ENCODE measurements around the gene VPS72.
A peak's percentile ranks its signal among the peaks of the same experiment; 100 is the strongest.
"Not testable (repeated sequence)": the region's sequence is repeated elsewhere in the genome, so short reads cannot be mapped to it uniquely, and the experiment has no call there.

The VPS72 gene, protein sequence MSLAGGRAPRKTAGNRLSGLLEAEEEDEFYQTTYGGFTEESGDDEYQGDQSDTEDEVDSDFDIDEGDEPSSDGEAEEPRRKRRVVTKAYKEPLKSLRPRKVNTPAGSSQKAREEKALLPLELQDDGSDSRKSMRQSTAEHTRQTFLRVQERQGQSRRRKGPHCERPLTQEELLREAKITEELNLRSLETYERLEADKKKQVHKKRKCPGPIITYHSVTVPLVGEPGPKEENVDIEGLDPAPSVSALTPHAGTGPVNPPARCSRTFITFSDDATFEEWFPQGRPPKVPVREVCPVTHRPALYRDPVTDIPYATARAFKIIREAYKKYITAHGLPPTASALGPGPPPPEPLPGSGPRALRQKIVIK

DNA sequence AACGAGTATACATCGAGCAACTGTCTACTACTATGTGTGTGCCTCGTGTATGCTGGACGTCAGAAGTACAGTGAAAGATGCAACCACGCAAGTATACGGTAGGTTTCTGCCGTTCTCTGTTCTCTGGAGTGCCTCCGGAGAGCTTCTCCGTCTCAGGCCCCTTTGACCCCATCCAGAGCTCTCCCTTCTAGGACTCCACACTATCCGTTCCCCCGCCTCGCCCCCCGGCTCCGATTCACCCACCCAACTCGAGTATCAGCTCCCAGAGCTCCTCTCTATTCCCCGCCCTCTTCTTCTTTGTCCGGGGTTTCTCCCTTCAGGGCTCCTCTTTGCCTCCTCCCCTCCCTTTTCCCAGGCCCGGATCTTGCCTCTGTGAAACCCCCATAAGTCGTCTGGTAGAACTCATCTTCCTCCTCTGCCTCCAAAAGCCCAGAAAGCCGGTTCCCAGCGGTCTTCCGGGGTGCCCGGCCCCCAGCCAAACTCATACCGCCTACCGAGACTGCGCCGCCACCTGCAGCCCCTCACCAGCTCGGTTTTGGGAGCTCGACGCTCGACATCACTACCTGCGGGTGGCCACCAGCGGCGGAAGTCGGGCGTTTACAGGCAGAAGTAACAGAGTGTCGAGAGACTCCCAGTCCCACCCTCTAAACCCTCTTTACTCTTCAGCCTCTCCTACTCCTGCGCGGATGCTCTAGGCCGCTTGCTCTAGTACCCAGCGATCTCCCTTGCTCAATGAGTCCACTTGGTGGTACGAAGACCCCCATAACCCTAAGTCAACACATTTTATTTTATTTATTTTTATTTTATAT is at the start of gene VPS72:
TSS of gene VPS72 (minus strand) at position 561 of the 809 bp plus-strand sequence. CDS start at position 485, 76 bp downstream.
- peak; percentile 87 for DNase-seq

DNA sequence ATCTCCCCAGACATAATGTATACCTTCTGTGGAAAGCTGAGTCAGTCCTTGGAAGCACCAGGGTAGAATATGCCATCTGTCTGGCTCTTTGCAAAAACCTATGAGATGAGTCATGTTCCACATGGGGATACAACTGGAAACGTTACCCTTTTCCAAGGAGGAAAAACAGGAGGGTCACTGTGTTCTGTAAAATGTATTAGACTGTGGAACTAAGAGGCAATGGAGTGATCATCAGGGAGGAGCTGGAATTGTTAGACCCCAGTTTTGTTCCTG is 48.4 kb upstream of the VPS72 start:
- DNase-seq: no peak

DNA sequence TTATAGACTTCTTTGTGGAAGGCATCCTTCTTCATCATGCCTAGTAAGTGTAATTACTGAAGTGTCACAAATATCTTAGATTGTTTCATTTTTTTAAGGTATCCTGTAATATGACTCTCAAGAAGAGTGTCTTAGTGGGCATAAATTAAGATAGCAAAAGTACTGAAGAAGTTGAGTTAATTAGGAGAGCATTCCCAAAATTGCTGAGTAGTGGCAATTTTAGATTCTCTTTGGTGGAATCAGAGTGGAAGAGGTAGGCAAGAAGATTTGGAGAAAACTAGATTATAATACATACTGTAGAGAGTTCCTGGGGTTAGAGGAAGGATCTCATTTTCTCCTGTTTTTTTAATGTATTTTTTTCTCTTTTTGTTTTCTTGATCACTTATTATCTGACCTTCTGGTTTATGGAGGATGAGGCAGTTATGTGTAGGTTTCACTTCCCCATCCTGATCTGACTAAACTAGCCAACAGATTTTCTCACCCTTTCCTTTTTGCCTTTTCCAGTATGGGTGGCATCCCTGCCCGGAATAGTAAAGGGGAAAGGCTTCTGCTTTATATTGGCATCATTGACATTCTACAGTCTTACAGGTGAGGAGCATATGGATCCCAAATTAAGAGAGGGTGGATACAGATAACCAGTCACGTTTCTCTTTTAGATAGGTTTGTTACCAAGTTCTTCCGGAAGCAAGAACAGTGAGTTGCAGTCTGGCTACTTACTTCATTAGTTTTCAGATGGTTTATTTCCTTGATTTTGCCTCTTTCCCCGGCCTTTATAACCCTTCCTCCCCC is 47.9 kb upstream of the VPS72 start:
- no peak for DNase-seq

DNA sequence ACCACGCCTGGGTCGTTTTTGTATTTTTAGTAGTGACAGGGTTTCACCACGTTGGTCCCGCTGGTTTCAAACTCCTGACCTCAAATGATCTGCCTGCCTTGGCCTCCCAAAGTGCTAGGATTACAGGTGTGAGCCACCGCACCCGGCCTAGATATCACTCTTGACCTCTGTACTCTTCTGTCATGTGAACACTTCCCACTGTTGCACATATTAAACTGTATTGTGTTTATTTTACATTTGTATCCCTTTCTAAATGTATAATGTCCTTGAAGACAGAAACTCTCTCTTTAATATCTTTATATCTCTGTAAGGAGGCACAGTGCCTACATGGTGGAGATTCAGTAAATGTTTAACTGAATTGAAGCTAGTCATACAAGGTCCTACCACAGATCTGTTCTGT is 45.2 kb upstream of the VPS72 start:
- DNase-seq: no peak

DNA sequence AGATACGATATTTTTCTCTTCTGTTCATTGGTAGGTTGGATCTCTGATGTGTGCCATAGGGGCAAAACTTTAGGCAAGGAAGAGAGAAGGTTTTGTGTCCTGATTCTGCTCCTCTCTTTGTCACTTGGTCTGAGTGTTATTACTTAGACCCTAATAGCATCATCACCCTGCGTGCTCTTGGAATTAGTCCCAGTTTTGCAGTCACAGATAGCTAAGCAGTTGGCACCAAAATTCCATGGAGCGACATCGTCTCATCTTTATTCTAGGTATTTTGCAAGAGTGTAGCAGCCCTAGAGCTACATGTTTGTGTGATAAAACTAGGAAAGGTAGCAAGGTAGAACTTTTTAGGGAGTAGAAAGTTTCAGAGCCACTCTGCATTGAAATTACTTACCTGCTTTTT is 32.1 kb upstream of the VPS72 start:
- DNase-seq: no peak

DNA sequence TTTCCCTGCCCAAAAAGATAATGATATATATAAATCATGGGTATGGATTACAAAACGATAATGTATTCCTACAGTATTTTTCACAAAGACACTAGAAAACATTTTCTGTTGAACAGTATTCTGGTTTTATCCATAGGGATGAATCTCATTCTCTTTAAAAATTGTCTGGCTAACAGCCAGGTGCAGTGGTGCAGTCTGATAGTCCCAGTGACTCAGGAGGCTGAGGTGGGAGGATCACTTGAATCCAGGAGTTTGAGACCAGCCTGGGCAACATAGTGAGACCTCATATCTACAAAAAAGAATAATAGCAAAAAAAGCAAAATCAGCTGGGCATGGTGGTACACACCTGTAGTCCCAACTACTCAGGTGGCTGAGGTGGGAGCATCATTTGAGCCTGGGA is 31.6 kb upstream of the VPS72 start:
- DNase-seq: no peak

DNA sequence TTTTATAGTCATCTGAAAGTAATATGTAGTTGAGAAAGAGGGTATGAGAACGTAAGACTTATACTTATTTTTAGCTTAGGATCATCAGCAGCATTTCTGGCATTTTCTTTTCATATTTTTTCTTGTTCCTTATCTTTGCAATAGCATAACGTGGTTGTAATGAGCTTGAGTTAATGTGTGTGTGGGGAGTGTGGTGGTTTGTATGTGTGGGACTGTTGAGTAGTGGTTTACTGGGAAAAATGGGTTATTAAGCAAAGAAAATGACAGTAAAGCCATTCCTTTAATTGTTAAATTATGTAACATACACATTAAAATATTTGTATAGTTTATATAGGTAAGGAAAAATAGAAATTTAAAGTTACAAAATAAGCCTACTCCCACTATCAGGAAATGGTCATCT is 23.6 kb upstream of the VPS72 start:
- DNase-seq: no peak

DNA sequence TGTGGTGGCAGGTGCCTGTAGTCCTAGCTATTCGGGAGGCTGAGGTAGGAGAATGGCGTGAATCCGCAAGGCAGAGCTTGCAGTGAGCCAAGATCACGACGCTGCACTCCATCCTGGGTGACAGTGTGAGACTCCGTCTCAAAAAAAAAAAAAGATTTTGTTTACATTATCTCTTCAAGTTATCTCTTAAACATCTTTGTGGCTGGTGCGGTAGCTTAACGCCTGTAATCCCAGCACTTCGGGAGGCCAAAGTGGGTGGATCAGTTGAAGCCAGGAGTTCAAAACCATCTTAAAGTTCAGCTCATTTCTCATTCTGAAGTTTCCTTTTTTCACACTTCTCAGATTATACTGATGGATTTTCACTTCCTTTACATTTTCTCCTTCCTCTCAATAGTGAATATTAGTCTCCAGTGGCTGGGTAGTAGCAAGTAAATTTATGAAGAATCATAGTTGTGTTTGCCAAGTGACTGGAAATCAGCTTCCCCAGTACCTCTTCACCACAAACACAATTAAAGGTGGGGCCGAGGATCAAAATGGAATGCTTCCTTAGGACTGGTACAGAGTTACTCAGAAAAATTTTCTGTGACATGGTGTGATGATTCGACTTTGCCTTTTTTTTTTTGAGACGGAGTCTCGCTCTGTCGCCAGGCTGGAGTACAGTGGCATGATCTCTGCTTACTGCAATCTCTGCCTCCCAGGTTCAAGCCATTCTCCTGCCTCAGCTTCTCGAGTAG is 22.1 kb upstream of the VPS72 start:
- no peak for DNase-seq

DNA sequence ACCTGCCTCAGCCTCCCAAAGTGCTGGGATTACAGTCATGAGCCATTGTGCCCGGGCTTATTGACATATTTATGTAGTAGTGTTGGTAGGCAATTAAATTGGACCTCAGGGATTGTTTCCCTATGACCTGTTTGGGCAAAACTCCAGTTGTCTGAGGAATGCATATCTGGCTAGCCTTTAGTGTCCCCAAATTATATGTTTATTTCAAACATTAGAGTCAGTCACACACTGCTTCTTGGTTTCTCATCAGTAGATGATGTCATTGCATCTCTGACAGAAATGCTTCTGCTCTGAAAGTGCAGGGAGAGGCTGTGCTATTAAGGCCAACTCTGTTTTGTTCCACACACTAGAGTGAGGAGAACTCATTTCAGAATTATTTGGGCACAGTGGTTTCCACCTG is 20.8 kb upstream of the VPS72 start:
- DNase-seq: no peak

DNA sequence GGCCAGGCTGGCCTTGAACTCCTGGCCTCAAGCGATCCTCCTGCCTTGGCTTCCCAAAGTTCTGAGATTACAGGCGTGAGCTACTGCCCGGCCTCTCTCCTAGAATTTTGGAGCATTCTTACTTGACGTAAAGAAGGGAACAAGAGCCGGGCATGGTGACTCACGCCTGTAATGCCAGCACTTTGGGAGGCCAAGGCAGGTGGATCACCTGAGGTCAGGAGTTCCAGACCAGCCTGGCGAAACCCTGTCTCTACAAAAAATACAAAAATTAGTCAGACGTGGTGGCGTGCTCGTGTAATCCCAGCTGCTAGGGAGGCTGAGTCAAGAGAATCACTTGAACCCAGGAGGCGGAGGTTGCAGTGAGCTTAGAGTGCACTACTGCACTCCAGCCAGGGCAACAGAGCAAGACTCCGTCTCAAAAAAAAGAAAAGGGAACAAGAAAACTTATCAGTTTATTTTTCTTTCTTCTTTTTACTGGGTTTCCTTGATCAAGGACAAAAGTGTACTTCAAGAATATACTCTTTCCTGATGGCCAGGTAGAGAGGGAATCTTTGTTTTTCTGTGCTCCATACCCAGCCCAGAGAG is 15.5 kb upstream of the VPS72 start:
- not testable (repeated sequence) for DNase-seq

DNA sequence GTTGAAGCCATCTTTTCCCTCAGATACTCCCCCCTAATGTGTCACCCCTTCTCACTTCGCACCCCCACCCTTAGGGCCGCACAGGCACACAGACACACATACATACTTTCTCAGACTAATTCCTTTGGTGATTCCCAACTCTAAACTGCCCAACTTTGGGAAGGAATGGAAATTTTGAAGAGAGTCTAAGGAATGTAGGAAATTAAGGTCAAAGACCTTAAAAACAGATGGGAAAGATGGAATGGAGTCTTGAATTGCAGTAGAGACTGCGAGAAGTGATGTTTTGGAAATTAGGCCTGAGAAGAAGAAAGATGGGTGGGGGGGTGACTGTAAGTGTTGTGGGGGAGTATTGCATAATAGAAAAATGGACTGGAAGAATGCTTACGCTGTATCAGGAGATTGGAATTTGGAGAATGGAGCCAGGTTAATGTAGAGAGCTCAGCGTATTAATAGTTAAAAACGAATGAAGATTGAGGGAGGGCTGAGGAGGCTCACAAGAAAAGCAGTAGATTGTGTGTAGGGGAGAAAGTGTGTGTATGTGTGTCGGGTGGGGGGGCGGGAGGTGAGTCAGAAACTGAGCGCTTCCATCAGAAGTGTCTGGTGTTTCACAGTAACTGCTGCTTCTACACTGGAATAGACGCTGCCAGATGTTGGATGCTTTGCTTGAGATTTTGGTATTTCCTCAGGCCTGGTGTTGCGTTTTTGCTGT is 10.0 kb upstream of the VPS72 start:
- DNase-seq: no peak

DNA sequence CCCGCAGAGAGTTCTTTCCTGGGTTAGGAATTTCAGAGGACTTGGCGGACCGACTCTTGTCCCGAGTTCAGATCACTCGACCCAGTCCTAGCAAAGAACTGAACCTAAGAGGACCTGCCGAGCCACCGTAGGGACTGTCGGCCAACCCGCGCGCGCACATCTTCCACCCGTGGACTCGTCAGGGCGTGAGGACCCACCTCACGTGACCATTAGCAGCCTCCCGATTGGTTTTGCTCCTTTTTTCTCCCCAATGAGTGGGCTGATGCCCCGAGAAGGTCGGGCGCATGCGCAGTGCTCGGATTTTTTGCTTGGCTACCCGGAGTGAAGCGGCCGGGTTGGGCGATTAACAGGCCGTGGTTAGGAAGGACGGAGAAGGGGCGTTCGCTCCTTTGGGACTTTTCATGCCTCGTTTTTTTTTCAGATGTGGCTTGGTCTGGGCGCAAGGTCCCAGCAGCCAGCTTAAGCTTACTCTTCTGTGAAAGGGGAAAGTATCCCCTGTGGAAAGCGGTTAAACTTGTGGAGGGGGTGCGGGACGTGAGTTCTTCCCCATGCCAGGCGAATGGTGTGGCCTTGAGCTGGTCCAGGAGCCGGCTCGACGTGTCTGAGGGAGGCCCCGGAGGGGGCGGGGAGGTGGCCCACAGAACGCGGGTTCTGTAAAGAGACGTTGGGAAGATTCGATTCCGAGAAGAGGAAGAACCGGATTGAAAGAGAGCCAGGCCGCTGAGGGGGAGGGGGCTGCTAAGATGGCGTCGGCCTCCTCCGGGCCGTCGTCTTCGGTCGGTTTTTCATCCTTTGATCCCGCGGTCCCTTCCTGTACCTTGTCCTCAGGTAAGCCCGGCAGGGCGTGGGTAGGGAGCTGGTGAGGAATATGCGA is 8.5 kb upstream of the VPS72 start, which contains the start of gene PIP5K1A:
TSS of gene PIP5K1A (plus strand) at position 299 of the 874 bp plus-strand sequence. CDS start at position 744, 445 bp downstream.
- DNase-seq: peak; percentile 100

DNA sequence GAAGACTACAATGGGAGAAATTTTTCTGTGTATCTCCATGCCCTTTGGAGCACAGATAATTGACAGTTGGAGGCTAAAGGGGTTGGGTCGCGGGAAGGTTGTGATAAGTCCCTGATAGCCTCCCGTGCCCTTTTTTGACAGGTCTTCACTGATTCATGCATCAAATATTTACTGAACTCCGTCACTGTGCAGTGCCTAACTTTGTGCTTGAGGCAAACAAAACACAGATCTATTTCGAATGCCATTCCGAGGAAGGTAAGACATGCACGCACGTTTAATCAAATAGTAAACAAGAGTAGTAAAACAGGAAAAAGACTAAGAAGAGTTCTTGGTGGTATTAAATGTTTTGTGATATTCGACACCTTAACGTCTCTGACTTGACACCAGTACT is 7.9 kb upstream of the VPS72 start:
- no peak for DNase-seq

DNA sequence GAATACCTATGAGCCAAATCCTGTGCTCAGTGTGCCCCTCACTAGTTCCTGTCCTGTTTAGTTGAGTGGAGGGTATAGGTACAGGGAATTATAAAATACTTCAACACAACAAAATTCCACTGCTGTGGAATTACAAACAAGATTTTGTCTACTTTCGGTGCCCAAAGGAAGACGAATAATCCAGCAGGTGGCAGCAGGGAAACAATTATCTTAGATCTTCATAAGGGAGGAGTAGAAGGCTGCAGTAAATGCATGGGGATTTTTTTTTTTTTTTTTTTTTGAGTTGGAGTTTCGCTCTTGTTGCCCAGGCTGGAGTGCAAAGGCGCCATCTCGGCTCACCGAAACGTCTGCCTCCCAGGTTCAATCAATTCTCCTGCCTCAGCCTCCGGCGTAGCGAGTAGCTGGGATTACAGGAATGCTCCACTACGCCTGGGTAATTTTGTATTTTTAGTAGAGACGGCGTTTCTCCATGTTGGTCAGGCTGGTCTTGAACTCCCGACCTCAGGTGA is 6.3 kb upstream of the VPS72 start:
- peak; percentile 53 for DNase-seq

DNA sequence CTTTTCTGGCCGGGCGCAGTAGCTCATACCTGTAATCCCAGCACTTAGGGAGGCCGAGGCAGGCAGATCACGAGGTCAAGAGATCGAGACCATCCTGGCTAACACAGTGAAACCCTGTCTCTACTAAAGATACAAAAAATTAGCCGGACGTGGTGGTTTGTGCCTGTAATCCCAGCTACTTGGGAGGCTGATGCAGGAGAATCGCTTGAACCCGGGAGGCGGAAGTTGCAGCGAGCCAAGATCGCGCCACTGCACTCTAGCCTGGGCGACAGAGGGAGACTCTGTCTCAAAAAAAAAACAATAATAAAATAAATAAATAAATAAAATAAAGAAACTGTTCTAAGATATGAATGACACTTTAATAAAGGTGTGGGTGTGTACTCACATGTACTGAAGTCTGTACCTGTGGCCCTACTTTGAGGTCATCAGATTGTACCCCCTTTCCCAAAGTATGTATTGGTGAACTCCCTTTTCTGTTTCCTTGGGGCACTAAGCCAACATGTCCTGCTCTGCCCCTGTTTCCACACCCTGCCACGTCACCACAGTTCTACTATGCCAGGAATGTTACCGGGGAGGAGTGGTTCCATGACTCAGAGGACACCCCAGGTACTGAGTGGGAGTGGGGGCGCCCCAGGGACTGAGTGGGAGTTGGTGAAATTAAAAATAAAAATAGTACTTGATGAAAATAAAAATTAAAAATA is 5.0 kb upstream of the VPS72 start:
- not testable (repeated sequence) for DNase-seq

DNA sequence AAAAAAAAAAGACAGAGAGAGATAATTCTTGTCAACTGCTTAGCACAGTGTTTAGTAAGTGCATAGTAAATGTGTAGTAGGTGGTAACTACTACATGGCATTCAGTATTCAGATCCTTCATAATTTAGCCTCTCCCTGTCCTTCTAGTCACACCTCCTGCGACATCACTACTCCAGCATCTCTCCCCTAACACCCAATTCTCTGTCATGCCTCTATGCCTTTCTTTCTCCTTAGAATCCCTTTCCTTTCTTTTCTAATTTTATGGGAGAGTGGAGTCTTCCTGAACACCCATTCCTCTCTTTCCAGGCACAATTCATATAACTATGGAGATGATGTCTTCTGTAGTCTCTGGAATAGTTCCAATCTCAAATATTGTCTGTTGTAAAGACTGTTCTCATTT is 3.9 kb upstream of the VPS72 start:
- no peak for DNase-seq

DNA sequence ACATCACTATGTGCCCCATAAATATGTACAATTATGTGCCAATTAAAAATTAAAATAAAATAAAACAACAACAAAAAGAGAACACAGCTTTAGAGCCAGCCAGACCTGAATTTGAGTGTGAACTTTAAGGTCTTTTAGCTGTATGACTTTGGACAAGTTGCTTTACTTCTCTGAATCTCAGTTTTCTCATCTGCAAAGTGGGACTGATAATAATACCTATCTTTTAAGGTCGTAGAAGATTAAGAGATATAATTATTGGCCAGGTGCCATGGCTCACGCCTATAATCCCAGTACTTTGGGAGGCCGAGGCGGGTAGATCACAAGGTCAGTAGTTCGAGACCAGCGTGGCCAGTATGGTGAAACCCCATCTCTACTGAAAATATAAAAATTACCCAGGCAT is 3.3 kb upstream of the VPS72 start:
- DNase-seq: no peak

DNA sequence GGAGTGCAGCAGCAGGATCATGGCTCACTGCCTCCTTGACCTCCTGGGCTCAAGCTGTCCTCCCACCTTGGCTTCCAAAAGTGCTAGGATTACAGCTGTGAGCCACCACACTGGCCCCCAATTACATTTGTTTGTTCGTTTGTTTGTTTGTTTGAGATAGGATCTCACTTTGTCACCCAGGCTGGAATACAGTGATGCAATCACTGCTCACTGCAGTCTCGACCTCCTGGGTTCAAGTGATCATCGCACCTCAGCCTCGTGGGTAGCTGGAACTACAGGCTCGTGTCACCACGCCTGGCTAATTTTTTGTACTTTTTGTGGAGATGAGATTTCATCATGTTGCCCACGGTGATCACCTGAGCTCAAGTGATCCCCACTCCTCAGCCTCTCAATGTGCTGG is 2.0 kb upstream of the VPS72 start:
- no peak for DNase-seq

DNA sequence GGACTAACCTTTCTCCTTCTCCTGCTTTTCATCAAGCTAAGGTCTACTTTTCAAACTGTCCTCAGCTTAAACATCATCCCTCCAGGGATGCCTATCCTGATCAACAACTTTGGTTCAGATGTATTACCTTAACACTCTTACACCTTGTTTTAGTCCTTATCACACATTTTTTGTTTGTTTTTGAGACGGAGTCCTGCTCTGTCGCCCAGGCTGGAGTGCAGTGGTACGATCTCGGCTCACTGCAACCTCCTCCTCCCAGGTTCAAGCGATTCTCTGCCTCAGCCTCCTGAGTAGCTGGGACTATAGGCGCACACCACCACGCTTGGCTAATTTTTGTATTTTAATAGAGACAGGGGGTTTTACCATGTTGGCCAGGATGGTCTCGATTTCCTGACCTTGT is 1.3 kb downstream of the VPS72 start:
- DNase-seq: not testable (repeated sequence)

DNA sequence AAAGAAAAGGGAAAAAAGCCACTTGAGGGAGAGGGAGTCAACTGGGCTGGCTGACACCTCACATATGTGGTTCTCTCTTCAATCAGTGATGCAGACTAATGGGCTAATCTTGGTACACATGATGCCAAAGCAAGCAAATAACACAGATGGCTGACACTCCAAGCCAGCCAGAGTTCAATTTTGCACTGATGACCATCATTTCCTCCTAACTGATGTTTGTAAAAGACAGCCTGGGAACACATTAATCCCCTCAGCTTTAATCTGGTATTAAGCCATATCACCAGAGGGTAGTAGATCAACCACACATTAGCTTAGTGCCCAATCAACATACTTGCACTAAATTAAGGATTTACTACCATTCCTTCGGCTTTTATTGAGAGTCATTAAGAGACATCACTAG is 2.8 kb downstream of the VPS72 start:
- no peak for DNase-seq
